A673 (cell line): ENCODE measurements around the gene NDST4. TPM values are rescaled to one million over a fixed set of nuclear protein-coding genes. Genes with fewer than 3 reads are reported as not detected.

Experiments
- BruUV-seq: library from RNA; stranded (reverse); fragments of 400-500 nt; replicated peaks from 2 replicates; lab custom pipeline; 2021; lab: Mats Ljungman, UMichigan
- CTCF ChIA-PET: fragments of 300-600 bp; sonication (Branson Sonifier 250); formaldehyde crosslinking; loops from one replicate; lab custom pipeline; 2022; ENCODE audit warnings: antibody characterized with exemption; lab: Charles Lee
- POLR2A ChIA-PET: fragments of 300-600 bp; sonication (Branson Sonifier 250); formaldehyde crosslinking; loops from one replicate; lab custom pipeline; 2022; ENCODE audit warnings: antibody characterized with exemption; ENCODE audit not compliant: low non-redundant PET; lab: Charles Lee
- DNase-seq: peaks from one replicate; pipeline ENCODE4 v3.0.0-alpha.2; 2015; ENCODE audit warnings: low spot score
- H3K27ac ChIP-seq: fragments of 200-600 bp; sonication (generic); 2 replicates; pipeline ENCODE4 v1.5.1; 2016; ENCODE audit warnings: mixed run types, low read depth, mild to moderate bottlenecking, mixed read lengths, antibody characterized with exemption, low read length; ENCODE audit not compliant: poor library complexity, severe bottlenecking
- H3K27me3 ChIP-seq: fragments of 200-600 bp; sonication (generic); replicated peaks from 2 replicates; pipeline ENCODE4 v1.6.1; 2017; ENCODE audit warnings: mixed run types, low read depth, mild to moderate bottlenecking, mixed read lengths, antibody characterized with exemption, low read length; ENCODE audit not compliant: insufficient read depth, poor library complexity
- H3K36me3 ChIP-seq: fragments of 200-600 bp; sonication (generic); 2 replicates; pipeline ENCODE4 v1.6.1; 2016; ENCODE audit warnings: mixed run types, mild to moderate bottlenecking, mixed read lengths, antibody characterized with exemption, low read length; ENCODE audit not compliant: insufficient read depth, poor library complexity, severe bottlenecking
- H3K4me1 ChIP-seq: fragments of 200-600 bp; sonication (generic); 2 replicates; pipeline ENCODE4 v1.6.1; 2017; ENCODE audit warnings: mixed run types, mild to moderate bottlenecking, mixed read lengths, antibody characterized with exemption, low read length; ENCODE audit not compliant: insufficient read depth, poor library complexity, severe bottlenecking
- H3K4me3 ChIP-seq: fragments of 200-600 bp; sonication (generic); 2 replicates; pipeline ENCODE4 v1.5.1; 2016; ENCODE audit warnings: low read depth, mixed run types, mild to moderate bottlenecking, mixed read lengths, low read length; ENCODE audit not compliant: poor library complexity, severe bottlenecking
- H3K9me3 ChIP-seq: fragments of 200-600 bp; sonication (generic); 2 replicates; pipeline ENCODE4 v1.6.1; 2016; ENCODE audit warnings: mixed run types, low read depth, mild to moderate bottlenecking, mixed read lengths, antibody characterized with exemption, low read length; ENCODE audit not compliant: poor library complexity, severe bottlenecking
- CTCF ChIP-seq: fragments of 300-800, 200-600 bp; sonication (generic); conservative IDR thresholded peaks from 2 replicates; pipeline ENCODE4 v1.5.1; 2017; ENCODE audit warnings: low read depth, mild to moderate bottlenecking, antibody characterized with exemption, low read length, moderate library complexity, mixed read lengths
- EZH2 ChIP-seq: fragments of 200-600 bp; sonication (generic); IDR thresholded peaks from 2 replicates; pipeline ENCODE4 v1.6.1; 2017; ENCODE audit warnings: borderline replicate concordance, low read depth, mild to moderate bottlenecking, mixed read lengths, antibody characterized with exemption, low read length; ENCODE audit not compliant: poor library complexity, severe bottlenecking
- intact Hi-C: fragments of 100-400 bp; cut with micrococcal nuclease; formaldehyde crosslinking; loops from one replicate; pipeline ENCODE4 v1.10.0; 2022; ENCODE audit not compliant: unreplicated experiment
- total RNA-seq: library from RNA; stranded (reverse); gene quantifications from 2 replicates; pipeline ENCODE4 v1.2.3, GENCODE V29; 2021

NDST4 gene
- total RNA-seq, 1 experiment from 2014 or later = 32.8 TPM

- POLR2A ChIA-PET = no interaction called here
- TF ChIP-seq CTCF (no peak), EZH2 (no peak)
- no peak for DNase-seq
- H3K4me3 ChIP-seq = no peak overlapping the region
- H3K36me3 ChIP-seq = peaks cover 14% of the 10 kb centered on the region
- H3K27me3 ChIP-seq = no peaks in the 10 kb centered on the region
- intact Hi-C loops = no loop called here
- no TSS peak for BruUV-seq
- H3K27ac ChIP-seq = no peak overlapping the region
- peaks cover 18% of the 10 kb centered on the region for H3K4me1 ChIP-seq
- H3K9me3 ChIP-seq = peaks cover 7% of the 10 kb centered on the region
- CTCF ChIA-PET = no interaction called here
Observed at GRCh38 chr4:115082633-115083032, 30.8 kb downstream of the NDST4 start.

GRCh38 chr4:115076691-115077090 is 36.7 kb downstream of the NDST4 start:
- Histone ChIP-seq H3K4me3 (no peak overlapping the region), H3K27ac (no peak overlapping the region), H3K36me3 (peaks cover 25% of the 10 kb centered on the region), H3K9me3 (no peaks in the 10 kb centered on the region), H3K27me3 (no peaks in the 10 kb centered on the region), H3K4me1 (peaks cover 7% of the 10 kb centered on the region)
- intact Hi-C loops = no loop called here
- POLR2A ChIA-PET = no interaction called here
- TF ChIP-seq EZH2 (no peak), CTCF (no peak)
- DNase-seq = no peak
- CTCF ChIA-PET = no interaction called here
- BruUV-seq = no TSS peak

- no peaks in the 10 kb centered on the region for H3K27me3 ChIP-seq
- DNase-seq = no peak
- POLR2A ChIA-PET = interaction anchor here (0.7 kb wide), 1 partner anchor 1623 kb away, joined by 3 read pairs; no protein-coding TSS in a partner anchor
- H3K4me3 ChIP-seq = no peak overlapping the region
- H3K36me3 ChIP-seq = no peaks in the 10 kb centered on the region
- intact Hi-C loops = loop anchor here (10.0 kb wide), 1 partner anchor 274 kb away; no protein-coding TSS in a partner anchor
- TF ChIP-seq CTCF (no peak), EZH2 (no peak)
- no peak overlapping the region for H3K27ac ChIP-seq
- H3K9me3 ChIP-seq = no peaks in the 10 kb centered on the region
- BruUV-seq = no TSS peak
- H3K4me1 ChIP-seq = peaks cover 18% of the 10 kb centered on the region
- CTCF ChIA-PET = interaction anchor here (0.6 kb wide), 1 partner anchor 110 kb away, joined by 3 read pairs; no protein-coding TSS in a partner anchor
Observed at GRCh38 chr4:115058533-115058932, 54.9 kb downstream of the NDST4 start.
